DLD1 (cell line): Measurements from ENCODE around the gene NKX6-2.
"Not testable (repeated sequence)": the region's sequence is repeated elsewhere in the genome, so short reads cannot be mapped to it uniquely, and the experiment has no call there.

Experiments used
- in situ Hi-C: cut with HindIII; loops from 2 replicates; pipeline ENCODE4 v1.10.0; 2017; ENCODE audit warnings: low sequenced_read_pairs

The NKX6-2 gene

DNA sequence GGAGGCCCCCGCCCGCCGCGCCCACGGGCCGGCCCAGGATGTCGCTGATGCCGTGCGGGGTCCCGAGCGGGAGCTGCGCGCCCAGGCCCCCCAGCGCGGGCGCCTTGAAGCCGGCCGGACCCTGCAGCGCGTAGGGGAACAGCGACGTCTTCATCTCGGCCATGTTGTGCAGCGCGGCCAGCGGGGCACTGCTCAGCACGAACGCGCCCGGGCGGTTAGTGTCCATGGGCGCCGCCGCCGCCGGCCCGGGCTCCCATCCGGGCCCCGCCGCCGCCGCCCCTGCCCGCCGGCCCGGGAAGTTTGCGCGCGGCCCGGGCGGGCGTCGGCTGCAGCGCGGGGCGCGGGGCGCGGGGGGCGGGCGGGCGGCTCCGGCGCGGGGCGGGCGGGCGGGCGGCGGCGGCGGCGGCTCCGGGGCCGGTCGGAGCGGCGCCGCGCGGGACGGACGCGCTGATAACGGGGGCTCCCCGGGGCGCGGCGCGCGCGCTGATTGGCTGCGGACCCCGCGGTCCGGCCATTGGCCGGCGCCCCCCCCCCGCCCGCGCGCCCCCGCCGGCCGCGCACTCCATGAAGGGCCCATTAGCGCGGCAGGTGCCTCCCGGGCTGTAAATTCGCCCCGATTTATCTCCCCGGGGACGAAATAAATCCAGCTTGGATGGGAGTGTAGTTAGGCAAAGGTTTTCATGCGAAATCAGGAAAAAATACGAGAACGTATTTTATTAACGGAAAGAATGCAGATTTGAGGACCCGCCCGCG, at the start of gene NKX6-2:
NKX6-2 (minus strand) TSS at position 425 of the 753 bp plus-strand sequence; CDS start at position 226, 199 bp downstream.
- in situ Hi-C loops = no loop called here

DNA sequence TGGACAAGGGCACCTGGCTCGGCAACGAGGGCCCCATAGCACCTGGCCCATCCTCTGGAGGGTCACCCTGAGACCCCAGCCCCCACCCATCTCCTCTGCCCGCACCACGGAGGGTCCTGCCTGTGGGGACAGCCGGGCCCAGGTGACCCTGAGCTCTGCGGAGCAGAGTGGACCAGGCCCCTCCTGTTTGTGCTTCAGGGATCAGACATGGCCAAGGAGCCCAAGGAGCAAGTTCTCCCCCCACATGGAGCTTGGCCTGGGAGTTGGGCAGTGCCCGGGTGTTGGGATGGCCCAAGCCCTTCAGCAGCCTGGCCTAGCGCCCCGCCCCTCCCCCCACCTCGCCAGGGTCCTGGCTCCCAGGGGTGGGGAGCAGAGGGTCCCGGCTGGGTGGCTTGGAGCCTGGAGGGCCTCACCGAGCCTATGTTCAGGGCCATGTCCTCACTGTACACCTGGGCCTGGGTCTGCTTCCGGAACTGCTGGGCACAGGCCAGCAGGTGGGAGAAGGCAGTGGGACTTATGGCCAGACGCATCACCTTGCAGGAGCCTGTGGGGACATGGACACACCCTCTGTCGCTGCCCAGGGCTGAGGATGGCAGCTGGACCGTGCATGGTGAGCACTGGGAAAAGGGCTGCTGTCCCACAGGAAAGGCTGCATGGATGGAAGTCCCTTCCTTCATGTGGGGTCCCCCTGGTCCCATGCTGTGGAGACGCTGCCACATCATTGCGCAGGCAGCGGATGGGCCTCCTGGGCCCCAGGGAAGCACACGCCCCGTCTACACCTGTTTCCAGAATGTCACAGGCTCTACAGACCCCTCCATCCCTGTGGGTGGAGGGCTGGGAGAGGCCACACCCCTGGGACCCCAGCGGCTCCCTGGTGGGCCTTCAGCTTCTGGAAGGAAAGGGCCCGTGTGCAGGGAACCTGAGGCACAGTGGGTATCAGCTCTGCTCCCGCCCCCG, 49.2 kb upstream of the NKX6-2 start:
- in situ Hi-C loops = no loop called here

DNA sequence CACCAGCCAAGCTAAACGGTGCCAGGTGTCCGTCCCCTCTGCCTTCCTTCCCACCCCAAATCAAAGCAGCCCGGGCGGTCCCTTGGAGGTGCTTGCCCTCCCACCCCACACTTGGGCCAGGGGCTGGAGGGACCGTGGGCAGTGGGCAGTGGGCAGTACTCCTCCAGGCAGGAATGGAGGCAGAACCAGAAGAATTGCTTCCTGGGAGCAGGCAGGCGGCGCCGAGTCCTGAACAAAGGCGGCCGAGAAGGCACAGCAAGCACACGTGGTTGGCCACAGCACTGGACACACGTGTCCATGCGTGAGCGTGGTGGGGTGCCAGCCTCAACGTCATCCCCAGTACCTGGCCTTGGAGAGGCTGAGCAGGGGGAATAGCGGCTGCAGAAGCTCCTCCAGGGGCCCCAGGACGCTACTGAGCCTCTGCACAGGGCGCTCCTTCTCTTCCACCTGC, 48.4 kb upstream of the NKX6-2 start:
- in situ Hi-C loops = no loop called here

DNA sequence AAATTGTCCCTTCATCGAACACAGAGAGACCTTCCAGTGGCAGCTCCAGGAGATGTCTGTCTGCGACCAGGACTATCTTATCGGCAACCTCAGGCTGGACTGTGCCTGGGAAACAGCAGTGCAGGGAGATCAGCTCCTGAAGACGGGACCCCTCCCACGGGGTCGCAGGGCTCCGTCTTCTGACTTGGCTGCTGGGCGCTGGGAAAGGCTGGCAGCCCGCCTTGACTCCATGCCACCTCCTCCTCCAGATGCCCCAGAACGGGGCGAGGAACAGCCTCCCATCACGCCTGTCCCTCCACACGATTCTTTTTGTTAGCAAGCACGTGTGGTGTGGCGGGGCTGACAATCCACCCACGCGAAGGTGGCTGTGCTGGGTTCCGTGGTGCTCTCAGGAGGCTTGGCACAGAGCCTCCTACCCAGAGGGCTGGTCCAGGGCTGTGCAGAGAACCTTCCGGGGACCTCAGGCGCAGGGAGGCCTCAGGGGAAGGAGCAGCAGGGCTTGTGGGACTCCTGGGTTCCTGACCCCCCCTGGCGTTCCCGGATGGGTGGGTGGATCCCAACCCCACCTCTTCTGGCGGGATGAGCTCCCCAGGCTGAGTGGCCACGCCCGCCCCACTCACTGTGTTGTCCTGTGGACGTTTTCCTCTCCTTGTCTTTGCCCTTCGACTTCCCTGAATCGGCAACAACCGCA, 47.6 kb upstream of the NKX6-2 start:
- in situ Hi-C loops = no loop called here

DNA sequence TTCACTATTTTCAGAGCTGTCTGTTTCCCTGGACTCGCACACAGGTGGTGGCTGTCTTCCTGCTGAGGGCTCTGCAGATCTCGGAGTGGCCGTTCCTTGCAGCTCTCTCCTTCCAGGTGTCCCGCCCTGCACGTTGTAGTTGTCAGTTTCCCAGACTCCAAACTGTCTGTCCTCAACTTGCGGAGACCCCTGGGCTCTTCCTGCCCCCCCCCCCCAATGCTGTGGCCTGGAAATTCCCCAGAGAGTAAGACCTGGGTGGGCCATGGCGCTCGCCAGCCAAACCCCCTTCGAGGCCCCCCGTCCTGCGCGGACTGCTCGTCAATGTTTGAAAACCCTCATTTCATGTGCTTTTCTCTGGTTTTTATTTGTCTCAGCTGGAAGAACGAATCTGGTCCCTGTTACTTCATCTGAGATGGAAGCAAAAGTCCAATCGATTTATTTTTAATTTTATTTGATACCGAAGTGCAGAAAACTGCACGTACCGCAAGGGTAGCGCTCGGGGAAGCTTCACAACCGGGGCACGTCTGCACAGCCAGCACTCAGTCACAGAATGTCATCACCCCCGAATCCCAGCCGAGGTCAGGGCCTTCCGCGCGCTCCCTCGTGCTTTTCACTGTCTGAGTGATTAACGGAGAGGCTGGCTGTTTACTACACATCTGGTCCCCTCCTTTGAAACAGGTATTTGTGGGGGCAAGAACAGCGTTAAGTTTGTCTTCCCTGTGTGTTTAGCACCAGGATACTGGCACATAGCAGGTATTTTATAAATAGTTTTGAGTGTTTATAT, 46.4 kb upstream of the NKX6-2 start:
- in situ Hi-C loops = no loop called here

DNA sequence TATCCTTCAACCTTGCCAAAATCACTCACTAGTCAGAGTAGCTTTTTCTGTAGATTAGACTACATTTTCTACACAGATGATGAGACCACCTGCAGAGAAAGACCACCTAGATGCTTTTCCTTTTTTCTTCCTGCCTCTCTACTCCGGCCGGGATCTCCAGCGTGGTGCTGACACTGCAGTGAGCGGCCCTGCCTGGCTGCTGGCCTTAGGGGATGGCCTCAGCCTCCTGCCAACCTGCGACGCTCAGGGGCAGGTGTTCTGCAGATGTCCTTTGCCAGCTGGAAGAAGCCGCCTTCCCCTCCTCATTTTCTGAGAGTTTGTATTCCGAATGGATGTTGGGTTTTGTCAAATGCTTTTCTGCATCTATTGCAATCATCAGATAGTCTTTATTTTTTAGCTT, 43.5 kb upstream of the NKX6-2 start:
- in situ Hi-C loops = no loop called here

DNA sequence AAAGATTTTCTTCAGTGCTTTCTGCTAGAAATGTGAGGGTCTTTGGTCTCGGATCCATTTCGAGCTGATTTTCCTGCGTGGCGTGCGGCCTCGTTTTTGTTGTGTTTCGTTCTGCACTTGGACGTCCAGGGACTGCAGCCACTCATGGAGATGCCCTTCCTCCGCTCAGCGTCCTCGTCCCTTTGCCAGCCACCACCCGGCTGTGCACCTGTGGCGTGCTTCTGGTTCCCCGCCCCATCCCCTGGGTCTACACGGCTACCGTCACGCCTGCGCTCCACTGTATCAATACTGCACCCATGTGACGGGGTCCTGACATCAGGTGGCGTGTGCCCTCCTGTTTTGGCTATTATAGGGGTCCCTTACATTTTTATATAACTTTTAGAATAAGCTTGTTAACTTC, 42.7 kb upstream of the NKX6-2 start:
- in situ Hi-C loops = no loop called here

DNA sequence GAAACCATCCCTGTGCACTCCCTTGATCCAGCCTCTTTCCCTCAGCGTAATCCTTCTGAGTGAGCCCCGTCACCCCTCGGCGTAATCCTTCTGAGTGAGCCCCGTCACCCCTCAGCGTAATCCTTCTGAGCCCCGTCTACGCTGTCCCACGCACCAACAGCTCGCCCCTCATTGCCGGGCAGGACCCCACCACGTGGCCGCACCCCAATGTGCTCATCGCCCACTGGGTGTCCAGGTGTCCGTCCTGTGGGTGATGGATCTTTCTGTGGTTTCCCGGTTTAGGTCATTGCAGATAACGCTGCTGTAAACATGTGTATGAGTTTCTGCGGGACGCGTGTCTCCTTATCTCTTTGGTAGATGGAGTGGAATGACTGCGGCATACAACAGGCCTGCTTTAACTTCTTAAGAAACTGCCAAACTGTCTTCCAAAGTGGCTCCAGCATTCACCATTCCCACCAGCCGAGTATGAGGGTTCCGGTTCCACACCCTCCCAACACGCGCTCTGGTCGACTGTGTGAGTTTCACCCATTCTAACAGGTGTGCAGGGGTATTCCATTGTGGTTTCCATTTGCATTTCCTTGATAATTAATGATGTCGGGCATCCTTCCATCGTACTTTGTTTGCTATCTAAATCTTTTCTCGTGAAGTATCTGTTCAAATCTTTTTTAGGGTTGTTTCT, 42.1 kb upstream of the NKX6-2 start:
- in situ Hi-C loops = no loop called here

DNA sequence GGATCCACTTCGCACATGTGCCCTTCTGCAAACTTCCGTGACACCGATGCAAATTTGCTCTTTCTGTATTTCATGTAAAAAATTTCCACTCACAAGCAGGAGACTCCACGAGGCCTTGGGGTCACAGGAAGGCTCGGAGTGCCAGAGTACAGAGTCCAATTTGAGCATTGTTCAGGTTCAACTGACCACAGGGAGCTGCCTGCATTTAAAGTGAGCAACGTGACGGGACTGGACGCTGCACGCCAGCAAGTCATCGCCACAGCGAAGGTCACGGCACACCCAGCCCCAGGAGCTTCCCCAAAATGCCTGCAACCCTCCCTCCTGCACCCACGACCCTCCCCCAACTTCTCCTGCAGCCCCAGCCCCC, 41.5 kb upstream of the NKX6-2 start:
- in situ Hi-C loops = no loop called here

DNA sequence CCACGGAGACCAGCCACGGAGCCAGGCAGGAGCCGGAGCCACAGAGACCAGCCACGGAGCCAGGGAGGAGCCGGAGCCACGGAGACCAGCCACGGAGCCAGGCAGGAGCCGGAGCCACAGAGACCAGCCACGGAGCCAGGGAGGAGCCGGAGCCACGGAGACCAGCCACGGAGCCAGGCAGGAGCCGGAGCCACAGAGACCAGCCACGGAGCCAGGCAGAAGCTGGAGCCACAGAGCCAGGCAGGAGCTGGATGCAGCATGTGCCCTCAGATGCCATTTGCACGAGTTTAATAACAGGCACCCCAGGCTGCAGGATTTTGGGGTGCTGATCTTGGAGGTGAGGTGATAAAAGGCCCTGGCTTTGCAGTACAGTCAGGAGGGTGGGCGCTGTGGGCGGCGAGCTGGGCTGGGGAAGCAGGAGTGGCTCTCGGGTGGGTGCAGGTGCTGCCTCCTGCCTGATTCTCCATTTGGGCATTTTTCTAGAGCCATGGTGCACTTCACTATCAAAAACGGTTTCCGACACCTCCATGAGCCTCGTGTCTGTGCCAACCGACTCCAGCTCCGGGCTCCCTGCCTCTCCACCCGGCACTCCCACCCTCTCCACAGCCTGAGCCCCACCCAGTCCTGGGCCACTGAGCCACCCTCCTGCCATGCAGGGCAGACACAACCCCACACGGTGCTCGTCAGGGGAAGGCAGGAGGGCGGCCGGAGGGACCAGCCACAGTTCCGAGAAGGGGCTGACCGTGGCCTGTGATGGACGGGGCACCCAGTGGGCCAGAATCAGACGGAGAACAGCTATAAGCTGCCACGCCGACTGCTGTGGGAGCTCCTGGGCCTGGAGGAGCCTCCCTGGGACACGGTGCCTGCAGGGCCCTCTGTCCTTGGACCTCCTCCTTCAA, 40.8 kb upstream of the NKX6-2 start:
- in situ Hi-C loops = no loop called here

DNA sequence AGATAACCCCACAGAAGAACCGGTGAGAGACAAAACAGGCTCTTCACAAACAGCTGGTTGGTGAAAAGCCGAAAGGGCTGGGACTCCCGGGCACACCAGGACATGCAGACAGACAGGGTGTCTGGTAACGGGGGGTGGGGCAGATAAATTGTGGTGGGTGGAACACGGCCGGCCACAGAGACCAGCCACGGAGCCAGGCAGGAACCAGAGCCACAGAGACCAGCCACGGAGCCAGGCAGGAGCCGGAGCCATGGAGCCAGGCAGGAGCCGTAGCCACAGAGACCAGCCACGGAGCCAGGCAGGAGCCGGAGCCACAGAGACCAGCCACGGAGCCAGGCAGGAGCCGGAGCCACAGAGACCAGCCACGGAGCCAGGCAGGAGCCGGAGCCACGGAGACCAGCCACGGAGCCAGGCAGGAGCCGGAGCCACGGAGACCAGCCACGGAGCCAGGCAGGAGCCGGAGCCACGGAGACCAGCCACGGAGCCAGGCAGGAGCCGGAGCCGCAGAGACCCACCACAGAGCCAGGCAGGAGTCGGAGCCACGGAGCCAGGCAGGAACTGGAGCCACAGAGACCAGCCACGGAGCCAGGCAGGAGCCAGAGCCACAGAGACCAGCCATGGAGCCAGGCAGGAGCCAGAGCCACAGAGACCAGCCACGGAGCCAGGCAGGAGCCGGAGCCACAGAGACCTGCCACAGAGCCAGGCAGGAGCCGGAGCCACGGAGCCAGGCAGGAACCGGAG, 40.0 kb upstream of the NKX6-2 start:
- in situ Hi-C loops = not testable (repeated sequence)

DNA sequence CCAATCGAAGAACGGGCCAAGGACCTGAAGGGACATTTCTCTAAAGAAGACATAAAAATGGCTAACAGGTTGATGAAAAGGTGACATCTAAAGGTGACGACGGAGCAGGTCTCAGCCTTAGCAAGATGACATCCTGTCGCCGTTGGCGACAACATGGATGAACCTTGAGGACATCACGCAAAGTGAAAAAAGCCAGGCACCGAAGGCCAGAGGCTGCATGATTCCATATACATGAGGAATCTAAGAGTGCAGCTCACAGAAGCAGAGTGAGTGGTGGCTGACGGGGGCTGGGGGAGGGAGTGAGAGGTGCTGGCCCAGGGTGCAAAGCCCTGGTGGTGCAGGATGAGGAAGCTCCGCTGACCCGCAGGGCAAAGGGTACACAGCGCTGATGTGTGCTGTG, 34.1 kb upstream of the NKX6-2 start:
- in situ Hi-C loops = no loop called here

DNA sequence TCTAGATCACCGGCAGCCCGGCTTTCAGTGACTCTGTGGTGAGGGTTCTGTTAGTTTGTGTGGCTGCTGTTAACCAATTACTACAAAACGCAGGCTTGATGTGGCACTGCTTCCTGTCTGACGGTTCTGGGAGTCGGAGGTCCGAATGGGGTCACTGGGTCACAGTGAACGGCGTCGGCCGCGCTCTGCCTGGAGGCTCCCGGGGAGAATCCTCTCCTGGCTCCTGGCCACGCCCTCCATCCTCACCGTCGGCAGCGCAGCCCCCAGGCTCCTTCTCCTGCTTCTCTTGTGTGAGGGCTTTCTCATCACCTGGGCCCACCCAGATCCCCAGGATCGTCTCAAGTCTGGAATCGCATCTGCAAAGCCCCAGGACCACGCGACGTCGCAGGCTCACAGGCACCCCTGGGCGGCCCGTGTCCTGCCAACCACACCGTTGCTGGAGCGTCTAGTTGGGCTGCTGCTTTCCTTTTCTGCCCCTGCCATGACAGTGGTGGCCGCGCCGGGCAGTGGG, 31.8 kb upstream of the NKX6-2 start:
- in situ Hi-C loops = no loop called here

DNA sequence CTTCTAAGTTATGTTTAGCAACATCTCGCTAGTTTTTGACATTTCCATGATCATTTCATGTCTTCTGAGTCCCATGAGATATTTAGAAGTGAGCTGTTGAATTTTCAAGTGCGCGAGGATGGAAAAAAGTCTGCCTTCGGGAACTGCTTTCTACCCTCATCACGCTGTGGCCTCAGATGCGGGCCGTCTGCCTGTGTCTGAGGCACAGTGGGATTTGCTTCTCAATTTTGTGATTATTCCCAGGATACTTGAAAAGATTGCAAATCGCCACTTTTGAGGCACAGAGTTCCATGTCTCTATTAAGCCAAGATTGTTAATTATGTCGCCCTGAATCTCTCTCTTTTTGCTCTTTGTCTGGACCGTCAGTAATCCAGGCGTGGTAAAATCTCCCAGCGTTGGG, 30.8 kb upstream of the NKX6-2 start:
- in situ Hi-C loops = no loop called here

DNA sequence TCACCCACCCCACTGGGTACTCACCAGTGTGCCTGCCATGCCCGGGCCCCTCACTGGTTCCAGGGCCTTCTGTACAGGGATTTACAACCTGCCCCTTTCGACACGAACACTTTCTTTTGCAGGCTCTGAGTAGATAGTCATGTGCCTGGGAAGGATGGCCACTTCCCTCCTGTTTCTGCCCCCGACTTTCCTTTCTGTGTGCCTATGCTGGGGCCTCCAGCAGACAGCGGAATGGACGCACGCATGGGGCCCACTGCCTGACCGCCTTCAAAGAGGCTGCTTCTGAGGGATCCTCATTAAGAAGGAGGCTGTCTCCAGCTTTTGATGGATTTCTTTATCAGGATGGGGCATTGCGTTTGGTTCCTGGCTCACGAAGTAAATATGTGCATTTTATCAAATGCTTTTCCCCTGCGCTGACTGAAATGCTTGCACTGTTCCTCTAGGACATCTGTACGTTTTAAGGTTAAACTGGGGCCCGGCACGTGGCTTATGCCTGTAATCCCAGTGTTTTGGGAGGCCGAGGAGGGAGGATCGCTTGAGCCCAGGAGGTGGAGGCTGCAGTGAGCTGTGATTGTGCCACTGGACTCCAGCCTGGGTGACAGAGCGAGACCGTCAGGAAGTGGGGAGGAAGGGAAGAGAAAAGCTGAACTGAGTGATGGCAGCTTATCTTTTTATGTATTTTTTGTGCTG, 29.4 kb upstream of the NKX6-2 start:
- in situ Hi-C loops = no loop called here

DNA sequence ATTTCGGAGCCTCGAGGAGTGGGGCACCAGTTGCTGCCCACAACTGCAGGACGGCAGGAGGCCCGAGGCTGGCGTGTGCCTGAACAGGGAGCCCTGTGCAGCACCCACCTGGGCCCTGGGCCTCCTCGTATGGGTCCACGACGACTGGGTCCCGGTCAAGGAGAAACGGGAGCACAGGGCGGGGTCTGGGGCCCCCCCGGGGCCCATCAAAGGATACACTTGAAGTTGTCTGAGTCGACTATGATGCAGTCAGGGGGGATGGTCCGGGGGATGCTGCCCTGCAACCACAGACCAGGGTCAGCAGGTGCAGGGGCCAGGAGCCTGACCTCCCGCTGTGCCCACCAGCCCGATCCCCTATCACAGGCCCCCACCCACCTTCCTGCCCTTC, 28.5 kb upstream of the NKX6-2 start:
- in situ Hi-C loops = no loop called here
